Thymus (tissue), 11 donors: ENCODE results near the gene BECN2. TPM values are rescaled to one million over a fixed set of nuclear protein-coding genes. Genes with fewer than 3 reads are reported as not detected.

Experiments used
- DNase-seq, 9 donors: peaks; one replicate each; pipeline ENCODE4 v3.0.0-alpha.2; 2013; ENCODE audit warnings: low spot score in 9 of 9, low read depth in 6 of 9, missing footprints in 1 of 9
- H3K27ac ChIP-seq, 2 donors: one replicate each; pipeline ENCODE4 v1.5.1; 2013; ENCODE audit warnings: control low read depth in 1 of 2, low read depth in 1 of 2, low read length in 1 of 2, mild to moderate bottlenecking in 1 of 2, moderate library complexity in 1 of 2
- H3K27me3 ChIP-seq, 2 donors: one replicate each; pipeline ENCODE4 v1.5.1; 2013; ENCODE audit warnings: low read length in 1 of 2; ENCODE audit not compliant: control insufficient read depth in 2 of 2, insufficient read depth in 1 of 2
- H3K36me3 ChIP-seq, 2 donors: one replicate each; pipeline ENCODE4 v1.5.1; 2013; ENCODE audit warnings: low read length in 1 of 2, mild to moderate bottlenecking in 1 of 2, moderate library complexity in 1 of 2; ENCODE audit not compliant: control insufficient read depth in 2 of 2, insufficient read depth in 2 of 2
- H3K4me1 ChIP-seq, 2 donors: one replicate each; pipeline ENCODE4 v1.5.1; 2013; ENCODE audit warnings: low read length in 2 of 2; ENCODE audit not compliant: control insufficient read depth in 2 of 2, insufficient read depth in 2 of 2
- H3K4me3 ChIP-seq, 2 donors: one replicate each; pipeline ENCODE4 v1.5.1; 2013; ENCODE audit warnings: low read length in 2 of 2, control low read depth in 1 of 2, mild to moderate bottlenecking in 1 of 2
- H3K9me3 ChIP-seq, 2 donors: one replicate each; pipeline ENCODE4 v1.5.1; 2013; ENCODE audit warnings: low read length in 1 of 2, mild to moderate bottlenecking in 1 of 2; ENCODE audit not compliant: control insufficient read depth in 2 of 2, insufficient read depth in 1 of 2
- WGBS: extraction: QIAGEN DNeasy Blood & Tissue Kit; methylation state at CpG from one replicate; pipeline ENCODE4 v1.1.7; 2013; 5-methylcytosine and 5-hydroxymethylcytosine counted together
- polyA plus RNA-seq: library from polyadenylated mRNA; stranded (reverse); fragments of 200-250 nt; gene quantifications from one replicate; pipeline ENCODE4 v1.2.3, GENCODE V29; 2013
- total RNA-seq: library from RNA; stranded (reverse); fragments of 120-200 nt; gene quantifications from one replicate; pipeline ENCODE4 v1.2.4, GENCODE V29; 2013
- donor health status: healthy.

BECN2 gene
- total and polyA plus RNA-seq, 2 donors, result 0.05 TPM; not detected in 1

GRCh38 chr1:241934866-241935265, 22.7 kb upstream of the BECN2 start:
- no peak overlapping the region for H3K27ac ChIP-seq
- 92% methylated on average over 7 of the region's 7 CpGs for WGBS
- no peaks in the 10 kb centered on the region for H3K36me3 ChIP-seq
- peaks cover 0 to 8% of the 10 kb centered on the region in 2 donors for H3K27me3 ChIP-seq
- no peaks in the 10 kb centered on the region for H3K9me3 ChIP-seq
- no peak overlapping the region for H3K4me3 ChIP-seq
- H3K4me1 ChIP-seq, result no peaks in the 10 kb centered on the region
- DNase-seq, result no peak

GRCh38 chr1:241939798-241940197, 17.8 kb upstream of the BECN2 start:
- H3K4me1 ChIP-seq, result no peaks in the 10 kb centered on the region
- no peak for DNase-seq
- H3K27ac ChIP-seq, result no peak overlapping the region
- H3K36me3 ChIP-seq, result no peaks in the 10 kb centered on the region
- H3K4me3 ChIP-seq, result no peak overlapping the region
- H3K9me3 ChIP-seq, result no peaks in the 10 kb centered on the region
- peaks cover 0 to 2% of the 10 kb centered on the region in 2 donors for H3K27me3 ChIP-seq
- 88% methylated on average over 1 of the region's 1 CpG for WGBS

- no peaks in the 10 kb centered on the region for H3K9me3 ChIP-seq
- no peak overlapping the region for H3K27ac ChIP-seq
- no peaks in the 10 kb centered on the region for H3K27me3 ChIP-seq
- no peaks in the 10 kb centered on the region for H3K4me1 ChIP-seq
- 91% methylated on average over 4 of the region's 4 CpGs for WGBS
- DNase-seq, result no peak
- no peaks in the 10 kb centered on the region for H3K36me3 ChIP-seq
- H3K4me3 ChIP-seq, result no peak overlapping the region
These were observed 14.8 kb upstream of the BECN2 start for GRCh38 chr1:241942738-241943137.

- DNase-seq, result no peak
- Histone ChIP-seq H3K4me3 (no peak overlapping the region), H3K27me3 (no peaks in the 10 kb centered on the region), H3K27ac (no peak overlapping the region), H3K36me3 (no peaks in the 10 kb centered on the region), H3K4me1 (no peaks in the 10 kb centered on the region), H3K9me3 (no peaks in the 10 kb centered on the region)
- WGBS, result 95% methylated on average over 5 of the region's 5 CpGs
These were observed 13.3 kb upstream of the BECN2 start for GRCh38 chr1:241944300-241944699.

GRCh38 chr1:241947354-241947753, 10.2 kb upstream of the BECN2 start:
- no peaks in the 10 kb centered on the region for H3K36me3 ChIP-seq
- H3K9me3 ChIP-seq, result no peaks in the 10 kb centered on the region
- H3K27me3 ChIP-seq, result no peaks in the 10 kb centered on the region
- 85% methylated on average over 6 of the region's 6 CpGs for WGBS
- no peak overlapping the region for H3K27ac ChIP-seq
- H3K4me1 ChIP-seq, result no peaks in the 10 kb centered on the region
- H3K4me3 ChIP-seq, result no peak overlapping the region
- DNase-seq, result no peak

- DNase-seq, result no peak
- H3K27ac ChIP-seq, result no peak overlapping the region
- H3K36me3 ChIP-seq, result no peaks in the 10 kb centered on the region
- no peaks in the 10 kb centered on the region for H3K27me3 ChIP-seq
- H3K4me3 ChIP-seq, result no peak overlapping the region
- no peaks in the 10 kb centered on the region for H3K4me1 ChIP-seq
- WGBS, result 87% methylated on average over 5 of the region's 5 CpGs
- H3K9me3 ChIP-seq, result no peaks in the 10 kb centered on the region
These were observed 7.2 kb upstream of the BECN2 start for GRCh38 chr1:241950390-241950789.

- no peaks in the 10 kb centered on the region for H3K9me3 ChIP-seq
- H3K4me1 ChIP-seq, result no peaks in the 10 kb centered on the region
- DNase-seq, result no peak
- WGBS, result 97% methylated on average over 2 of the region's 2 CpGs
- no peak overlapping the region for H3K4me3 ChIP-seq
- H3K27ac ChIP-seq, result no peak overlapping the region
- no peaks in the 10 kb centered on the region for H3K36me3 ChIP-seq
- H3K27me3 ChIP-seq, result no peaks in the 10 kb centered on the region
These were observed 4.6 kb downstream of the BECN2 start for GRCh38 chr1:241962153-241962552.

- DNase-seq, result no peak
- Histone ChIP-seq H3K4me1 (no peaks in the 10 kb centered on the region), H3K27me3 (no peaks in the 10 kb centered on the region), H3K36me3 (no peaks in the 10 kb centered on the region), H3K9me3 (no peaks in the 10 kb centered on the region), H3K27ac (no peak overlapping the region), H3K4me3 (no peak overlapping the region)
These were observed 6.2 kb downstream of the BECN2 start for GRCh38 chr1:241963722-241964121.

- no peaks in the 10 kb centered on the region for H3K4me1 ChIP-seq
- no peak overlapping the region for H3K27ac ChIP-seq
- no peak for DNase-seq
- no peak overlapping the region for H3K4me3 ChIP-seq
- H3K9me3 ChIP-seq, result no peaks in the 10 kb centered on the region
- H3K27me3 ChIP-seq, result no peaks in the 10 kb centered on the region
- WGBS, result 86% methylated on average over 8 of the region's 8 CpGs
- H3K36me3 ChIP-seq, result no peaks in the 10 kb centered on the region
These were observed 7.1 kb downstream of the BECN2 start for GRCh38 chr1:241964550-241965282.
